GM12801 (cell line): Measurements from ENCODE around the gene KIF11.

ENCODE experiments used
- CTCF ChIP-seq: IDR thresholded peaks from one replicate; pipeline ENCODE4 v1.5.1; 2011; ENCODE audit warnings: control low read depth; ENCODE audit not compliant: insufficient read length; ENCODE audit errors: extremely low read depth

Gene KIF11

GRCh38 chr10:92592761-92593618, at the start of gene KIF11:
KIF11 (plus strand) TSS chr10:92593130; CDS start chr10:92593376, 246 bp downstream.
- TF ChIP-seq CTCF = no peak

GRCh38 chr10:92544296-92544695, 48.6 kb upstream of the KIF11 start:
- no peak for TF ChIP-seq CTCF

GRCh38 chr10:92545556-92545955, 47.4 kb upstream of the KIF11 start:
- TF ChIP-seq CTCF = no peak

GRCh38 chr10:92547676-92548075, 45.3 kb upstream of the KIF11 start:
- TF ChIP-seq CTCF = no peak

- no peak for TF ChIP-seq CTCF
Measured at GRCh38 chr10:92550924-92551323, 42.0 kb upstream of the KIF11 start.

GRCh38 chr10:92552310-92552709, 40.6 kb upstream of the KIF11 start:
- no peak for TF ChIP-seq CTCF

GRCh38 chr10:92553959-92554358, 39.0 kb upstream of the KIF11 start:
- no peak for TF ChIP-seq CTCF

- TF ChIP-seq CTCF = no peak
Measured at GRCh38 chr10:92559046-92559445, 33.9 kb upstream of the KIF11 start.
